Left cardiac atrium (tissue), 4 donors: ENCODE results near the gene LDLRAD4. TPM values are rescaled to one million over a fixed set of nuclear protein-coding genes. Genes with fewer than 3 reads are reported as not detected.

Source experiments
- ATAC-seq, 2 donors: fragments of 200-7000 bp; cut with Tn5 transposase; one replicate each; pipeline ENCODE4 v1.9.1; 2020; ENCODE audit warnings: mild to moderate bottlenecking in 2 of 2, moderate library complexity in 2 of 2
- DNase-seq: peaks from one replicate; pipeline ENCODE4 v3.0.0-alpha.2; 2020
- intact Hi-C, 2 donors: fragments of 100-400 bp; cut with DNase I; formaldehyde crosslinking; loops; one replicate each; pipeline versions ENCODE4 v1.14.1 to v1.15.1; 2022 to 2023
- total RNA-seq, 2 donors: library from RNA; stranded (reverse); fragmentation: NEBNext Ultra II Directional; extraction: Animal tissue kit (Norgen Biotek cat#: 25700); gene quantifications; one replicate each; pipeline ENCODE4 v1.2.1, GENCODE V29; 2021
- donor health status: DM: no; HTN: yes; CAD: no.
- donor health status: DM: no; HTN: yes; CAD: no; lungs with severe emphysema.
- donor health status: DM: yes; HTN: yes; CAD: no.
- donor health status: Dilated cardiomyopathy.

The LDLRAD4 gene
- total RNA-seq, 2 donors from 2014 or later, result 28.9 to 80.2 TPM

GRCh38 chr18:13437796-13438506 is 219.4 kb downstream of the LDLRAD4 start:
- ATAC-seq, result no peak
- intact Hi-C loops, result loop anchor here in 1 of 2 donors (10.0 kb wide), 1 partner anchor 53 kb away; no protein-coding TSS in a partner anchor
- DNase-seq, result no peak

GRCh38 chr18:13438507-13439056 is 220.0 kb downstream of the LDLRAD4 start:
- DNase-seq, result no peak
- no peak for ATAC-seq
- intact Hi-C loops, result loop anchor here in 1 of 2 donors (10.0 kb wide), 1 partner anchor 54 kb away; no protein-coding TSS in a partner anchor

GRCh38 chr18:13439461-13439860 is 220.9 kb downstream of the LDLRAD4 start:
- no peak for ATAC-seq
- intact Hi-C loops, result loop anchor here in 1 of 2 donors (10.0 kb wide), 1 partner anchor 55 kb away; no protein-coding TSS in a partner anchor
- no peak for DNase-seq

DNA sequence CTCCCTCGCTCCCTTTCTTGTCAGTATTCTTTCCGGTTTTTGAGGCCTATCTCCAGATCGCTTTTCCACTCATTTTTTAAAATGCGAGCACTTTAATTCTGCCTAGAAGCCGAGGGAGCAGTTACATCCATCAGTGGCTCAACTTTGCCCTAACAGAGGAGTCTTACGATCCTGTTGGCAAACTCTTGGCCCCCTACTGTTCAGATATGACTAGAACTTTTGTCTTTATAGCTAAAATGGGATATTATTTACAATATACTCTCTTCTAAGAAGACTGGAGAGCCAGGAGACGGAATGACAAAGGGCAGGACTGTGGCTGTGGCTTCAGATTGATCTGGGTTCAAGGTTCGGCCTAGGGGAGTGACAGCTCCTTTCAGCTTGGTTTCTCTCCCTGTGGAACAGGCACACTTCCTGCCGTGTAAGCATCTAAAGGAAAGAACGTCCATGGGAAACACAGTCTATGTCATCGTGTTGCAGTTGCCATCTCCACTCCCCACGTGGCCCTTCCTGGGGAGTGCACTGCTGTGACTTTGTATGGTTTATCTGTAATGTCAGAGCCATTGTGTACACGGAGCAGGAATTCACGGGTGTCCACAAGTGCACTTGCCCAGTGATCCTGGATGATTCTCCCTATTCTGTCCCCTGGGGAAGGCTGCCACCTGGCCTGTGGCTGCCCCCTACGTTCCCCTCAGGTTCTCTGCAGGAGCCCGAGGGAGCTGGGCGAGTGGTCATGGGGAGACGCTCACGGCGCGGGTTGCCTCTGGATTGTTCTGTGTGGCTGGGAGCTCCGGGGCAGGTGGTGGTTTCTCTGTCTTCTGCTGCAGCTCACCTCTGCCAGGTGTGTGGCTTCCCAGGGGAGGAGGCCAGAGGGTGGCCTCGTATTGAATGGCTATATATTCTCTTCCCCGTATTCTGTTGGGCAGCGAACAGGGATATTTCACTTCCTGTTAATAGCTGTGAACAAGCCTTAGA is 222.0 kb downstream of the LDLRAD4 start:
- ATAC-seq (no peak), DNase-seq (no peak)
- intact Hi-C loops, result no loop called here

DNA sequence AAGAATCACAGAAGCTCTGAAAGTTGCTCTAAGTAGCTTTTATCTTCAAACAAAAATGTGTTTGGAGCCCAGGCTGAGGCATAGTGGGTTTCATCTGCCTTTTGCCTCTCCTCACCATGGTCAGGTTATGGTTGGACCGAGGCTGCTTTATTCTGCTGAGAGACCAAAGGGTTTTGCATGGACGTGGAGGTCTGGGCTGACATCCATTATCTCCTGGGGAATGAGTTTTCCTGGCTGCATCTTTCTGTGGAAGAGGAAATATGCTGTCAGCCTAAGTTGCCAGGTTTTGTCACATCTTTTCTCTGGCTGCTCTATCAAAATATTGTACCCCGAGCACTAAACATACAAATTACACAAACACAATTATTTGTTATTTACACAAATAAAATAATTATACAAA is 223.2 kb downstream of the LDLRAD4 start:
- DNase-seq, result no peak
- no peak for ATAC-seq
- intact Hi-C loops, result no loop called here

DNA sequence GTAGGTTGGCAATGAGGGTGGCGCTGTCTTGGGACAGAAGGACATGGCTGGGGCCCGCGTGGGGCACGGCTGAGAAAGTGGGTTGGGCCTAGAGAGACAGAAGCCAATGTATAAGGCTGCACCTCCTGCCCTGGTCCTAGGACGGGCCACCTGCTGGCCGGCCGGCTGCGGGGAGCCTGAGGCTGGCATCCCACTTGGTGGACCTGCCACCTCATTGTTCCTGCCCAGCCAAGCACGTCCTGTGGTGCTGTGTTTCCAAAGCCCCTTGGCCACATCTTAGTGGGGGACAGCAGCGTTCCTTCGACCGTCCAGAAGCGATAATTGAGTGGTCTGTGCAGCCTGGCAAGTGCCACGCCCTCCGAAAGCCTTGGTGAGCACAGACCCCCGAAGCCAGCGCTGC is 223.9 kb downstream of the LDLRAD4 start:
- no peak for ATAC-seq
- intact Hi-C loops, result no loop called here
- no peak for DNase-seq

DNA sequence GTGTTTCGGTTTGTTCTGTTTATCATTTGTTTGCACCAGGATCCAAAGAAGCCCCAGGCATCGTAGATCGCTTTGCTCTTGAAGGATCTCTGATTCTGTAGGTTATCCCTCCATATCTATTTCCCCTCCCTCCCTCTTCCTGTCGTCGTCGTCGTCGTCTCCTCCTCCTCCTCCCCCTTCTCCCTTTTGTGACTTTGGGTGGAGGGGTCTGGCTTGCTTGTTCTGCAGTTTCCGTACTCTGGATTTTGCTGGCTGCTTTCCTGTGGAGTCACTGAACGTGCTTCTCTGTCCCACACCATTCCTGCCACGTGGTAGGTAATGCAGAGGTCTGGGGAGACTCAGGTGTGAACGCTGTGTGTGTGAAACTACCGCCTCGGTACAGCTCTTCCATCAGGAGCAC is 225.0 kb downstream of the LDLRAD4 start:
- no peak for DNase-seq
- no peak for ATAC-seq
- intact Hi-C loops, result no loop called here

DNA sequence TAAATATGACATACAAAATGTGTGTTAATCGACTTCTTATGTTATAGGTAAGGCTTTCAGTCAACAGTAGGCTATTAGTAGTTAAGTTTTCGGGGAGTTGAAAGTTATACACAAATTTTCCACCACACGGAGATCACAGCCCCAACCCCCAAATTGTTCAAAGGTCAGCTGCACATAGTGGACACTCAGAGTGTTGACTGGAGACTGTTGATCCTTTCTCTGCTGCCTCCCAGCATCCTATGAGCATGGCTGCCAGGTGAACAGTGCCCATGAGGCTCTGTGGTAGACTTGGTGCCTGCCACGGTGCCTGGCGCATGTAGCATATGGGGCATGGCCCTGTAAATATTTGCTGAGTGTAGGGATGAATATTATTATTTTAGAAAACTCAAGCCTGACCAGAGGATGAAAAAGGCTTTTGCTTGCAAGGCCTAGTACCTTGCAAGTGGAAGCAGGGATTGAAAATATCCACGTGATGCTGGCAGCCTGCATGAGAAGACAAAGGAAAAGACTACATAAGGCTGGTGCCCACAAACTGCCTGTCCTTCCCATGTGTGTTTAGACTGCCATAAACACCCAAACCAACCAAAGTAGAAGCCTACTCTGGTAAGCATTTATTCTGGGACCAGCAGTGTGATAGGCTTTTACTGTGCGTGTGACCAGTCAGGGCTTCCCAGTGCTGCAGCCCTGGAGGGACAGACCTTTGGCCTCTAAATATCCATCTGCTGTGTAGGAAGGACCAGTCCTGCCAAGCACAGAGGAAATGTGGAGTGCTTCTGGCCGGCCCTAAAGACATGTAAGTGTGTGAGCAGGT is 226.1 kb downstream of the LDLRAD4 start:
- DNase-seq (no peak), ATAC-seq (no peak)
- intact Hi-C loops, result no loop called here

GRCh38 chr18:13445241-13445897 is 226.8 kb downstream of the LDLRAD4 start:
- no peak for DNase-seq
- intact Hi-C loops, result no loop called here

DNA sequence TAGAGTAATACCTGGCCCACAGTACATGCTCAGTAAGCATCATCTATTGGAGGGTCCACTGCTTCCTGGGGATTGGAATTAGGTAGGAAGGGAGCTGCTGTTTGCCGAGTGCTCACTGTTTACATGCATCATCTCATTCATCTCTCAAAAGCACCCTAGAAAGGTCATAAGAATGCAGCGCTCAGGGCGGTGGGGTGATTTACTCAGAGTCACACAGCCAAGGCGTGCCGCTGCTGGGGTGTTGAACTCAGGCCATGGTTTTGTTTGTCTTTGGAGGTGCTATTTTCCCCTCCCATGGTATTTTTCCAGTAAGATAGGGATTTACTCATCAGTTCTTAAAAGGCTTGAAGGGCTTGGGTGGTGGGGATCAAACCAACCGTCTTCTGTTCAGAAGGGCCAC is 227.5 kb downstream of the LDLRAD4 start:
- intact Hi-C loops, result no loop called here
- no peak for DNase-seq
- ATAC-seq, result no peak

More at GRCh38 chr18:13445241-13445897, 226.8 kb downstream of the LDLRAD4 start:
- ATAC-seq, result no peak

DNA sequence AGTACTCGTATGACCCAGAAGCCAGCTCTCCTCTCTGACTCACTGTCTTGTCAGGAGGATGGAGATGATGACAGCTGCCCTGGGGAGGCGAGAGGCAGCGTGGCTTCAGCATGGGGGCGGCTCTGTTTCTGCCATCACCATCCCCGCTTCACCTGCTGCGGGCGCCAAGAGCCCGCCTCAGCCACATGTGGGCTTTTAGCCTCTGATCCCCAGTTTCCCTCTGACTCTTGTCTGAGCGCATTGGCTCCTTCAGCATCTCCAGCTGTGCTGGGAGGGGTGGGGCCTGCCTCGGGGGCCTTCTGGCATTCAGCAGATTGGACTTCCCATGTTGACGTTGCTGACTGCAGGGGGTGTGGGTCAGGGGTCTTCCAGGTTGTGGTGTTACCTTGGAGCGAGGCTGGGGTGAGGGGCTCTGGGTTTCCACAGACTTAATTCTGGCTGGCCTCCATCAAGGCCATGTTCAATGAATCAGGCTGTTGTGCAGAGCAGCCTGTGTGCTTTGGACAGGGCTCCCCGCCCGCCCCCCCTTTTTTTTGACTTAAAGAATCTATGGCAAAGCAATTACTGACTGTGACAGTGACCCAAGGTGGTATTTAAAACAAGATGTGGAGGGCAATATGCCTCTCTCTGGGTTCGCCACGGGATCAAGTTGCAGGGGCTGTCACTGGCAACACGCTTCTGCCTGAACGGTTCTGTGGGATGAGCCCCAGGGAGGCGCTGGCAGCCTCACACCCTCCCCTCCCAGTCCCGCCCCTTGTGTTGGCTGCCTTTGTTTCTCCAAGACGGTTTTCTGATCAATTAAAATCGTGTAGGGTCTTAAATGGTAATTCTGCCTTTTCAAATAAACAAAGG is 228.3 kb downstream of the LDLRAD4 start:
- DNase-seq (no peak), ATAC-seq (peak in 1 of 2 donors; percentile 14)
- intact Hi-C loops, result no loop called here

- peak; percentile 66 for DNase-seq
- intact Hi-C loops, result no loop called here
Measured at GRCh38 chr18:13447621-13448334, 229.2 kb downstream of the LDLRAD4 start.

DNA sequence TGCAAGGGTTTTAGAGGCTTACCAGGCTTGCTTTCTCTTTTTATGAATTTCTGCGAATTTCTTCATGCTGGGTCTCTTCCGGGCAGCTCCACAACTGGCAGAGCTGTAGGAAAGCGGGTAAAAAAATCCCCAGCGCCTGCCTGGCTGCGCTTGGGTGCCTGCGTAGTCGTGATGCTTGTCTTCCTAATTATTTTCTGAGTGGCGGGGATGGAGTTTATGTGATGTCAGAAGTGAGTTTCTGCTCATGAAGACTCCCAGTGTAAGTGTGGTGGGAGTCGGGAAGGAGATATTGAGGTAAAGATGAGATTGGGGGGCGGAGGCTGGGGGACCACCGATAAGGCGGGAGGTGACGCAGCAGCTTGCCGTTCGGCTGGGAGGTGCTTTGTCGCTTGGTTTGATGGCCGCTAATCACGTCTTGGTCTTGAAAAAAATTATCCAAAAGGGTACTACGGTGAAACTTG is 229.8 kb downstream of the LDLRAD4 start:
- intact Hi-C loops, result no loop called here
- ATAC-seq, result no peak

More at GRCh38 chr18:13447621-13448334, 229.2 kb downstream of the LDLRAD4 start:
- ATAC-seq, result peak; percentile 72

DNA sequence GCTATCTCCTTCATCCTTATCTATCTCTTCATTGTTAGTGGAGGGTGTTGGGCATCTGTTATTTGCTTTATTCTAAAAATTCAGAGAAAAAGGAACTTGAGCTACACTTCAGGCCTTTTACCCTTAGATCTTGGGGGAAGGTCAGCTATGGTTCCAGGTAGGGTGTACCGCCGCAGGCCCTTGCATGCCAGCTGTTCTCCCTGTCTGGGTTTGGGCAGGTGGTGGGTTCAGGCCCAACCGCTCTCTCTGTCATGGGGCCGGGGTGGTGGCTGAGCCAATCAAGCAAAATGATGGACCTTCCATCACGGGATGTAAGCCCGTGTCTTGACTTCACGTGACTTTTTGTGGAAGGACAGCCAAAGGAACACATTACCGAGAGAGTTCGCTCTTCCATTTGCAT is 231.1 kb downstream of the LDLRAD4 start:
- DNase-seq, result no peak
- intact Hi-C loops, result loop anchor here in 1 of 2 donors (5.0 kb wide), 1 partner anchor 53 kb away; no protein-coding TSS in a partner anchor

More for the DNA sequence above, 229.8 kb downstream of the LDLRAD4 start:
- DNase-seq, result no peak

GRCh38 chr18:13450289-13451212 is 232.0 kb downstream of the LDLRAD4 start:
- intact Hi-C loops, result loop anchor here in 1 of 2 donors (5.0 kb wide), 1 partner anchor 52 kb away; no protein-coding TSS in a partner anchor
- no peak for DNase-seq
- ATAC-seq, result no peak

More for the DNA sequence above, 231.1 kb downstream of the LDLRAD4 start:
- no peak for ATAC-seq
